Measurements from ENCODE around the gene STX2. TPM values are rescaled to one million over a fixed set of nuclear protein-coding genes. Genes with fewer than 3 reads are reported as not detected.

STX2 gene
- total RNA-seq: 10 to 100 TPM; 20.6 to 32.6 TPM

DNA sequence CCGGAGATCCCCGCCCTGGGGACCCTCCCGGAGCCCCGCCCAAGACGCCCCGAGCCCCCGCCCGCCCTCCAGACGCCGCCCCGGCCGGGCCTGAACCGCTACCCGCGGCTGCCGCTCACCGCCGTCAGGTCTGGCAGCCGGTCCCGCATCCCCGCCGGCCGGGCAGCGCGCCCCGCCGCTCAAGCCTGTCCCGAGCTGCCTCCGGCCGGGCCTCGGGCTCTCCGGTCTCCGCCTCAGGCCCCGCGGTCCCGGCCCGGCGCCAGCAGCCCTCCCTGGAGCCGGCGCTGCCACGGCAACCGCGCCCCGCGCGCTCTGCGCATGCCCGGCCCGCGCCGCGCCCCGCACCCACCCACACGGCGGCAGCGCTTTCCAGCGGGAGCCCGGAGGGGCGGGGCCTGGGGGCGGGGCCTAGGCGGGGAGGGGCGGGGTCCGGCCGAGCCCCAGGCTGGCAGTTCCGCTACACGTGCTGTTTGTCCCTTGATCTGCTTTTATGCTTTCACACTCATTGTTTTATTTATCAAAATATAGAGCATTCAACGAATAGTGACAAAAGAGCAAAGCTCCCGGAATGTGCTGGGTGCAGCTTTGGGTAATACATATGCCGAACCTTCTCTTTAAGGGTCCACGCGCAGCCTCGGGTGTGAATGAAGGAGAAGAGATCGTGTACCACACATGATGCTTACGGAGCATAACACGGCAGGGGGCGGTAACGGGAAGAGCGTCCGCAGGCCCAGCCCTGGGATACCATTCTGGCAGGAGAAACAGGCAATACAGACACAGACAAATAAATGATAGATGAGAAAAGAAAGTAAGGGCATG, at the start of gene STX2:
TSS of gene STX2 (minus strand) at position 300 of the 819 bp plus-strand sequence. CDS start at position 149, 151 bp downstream.

DNA sequence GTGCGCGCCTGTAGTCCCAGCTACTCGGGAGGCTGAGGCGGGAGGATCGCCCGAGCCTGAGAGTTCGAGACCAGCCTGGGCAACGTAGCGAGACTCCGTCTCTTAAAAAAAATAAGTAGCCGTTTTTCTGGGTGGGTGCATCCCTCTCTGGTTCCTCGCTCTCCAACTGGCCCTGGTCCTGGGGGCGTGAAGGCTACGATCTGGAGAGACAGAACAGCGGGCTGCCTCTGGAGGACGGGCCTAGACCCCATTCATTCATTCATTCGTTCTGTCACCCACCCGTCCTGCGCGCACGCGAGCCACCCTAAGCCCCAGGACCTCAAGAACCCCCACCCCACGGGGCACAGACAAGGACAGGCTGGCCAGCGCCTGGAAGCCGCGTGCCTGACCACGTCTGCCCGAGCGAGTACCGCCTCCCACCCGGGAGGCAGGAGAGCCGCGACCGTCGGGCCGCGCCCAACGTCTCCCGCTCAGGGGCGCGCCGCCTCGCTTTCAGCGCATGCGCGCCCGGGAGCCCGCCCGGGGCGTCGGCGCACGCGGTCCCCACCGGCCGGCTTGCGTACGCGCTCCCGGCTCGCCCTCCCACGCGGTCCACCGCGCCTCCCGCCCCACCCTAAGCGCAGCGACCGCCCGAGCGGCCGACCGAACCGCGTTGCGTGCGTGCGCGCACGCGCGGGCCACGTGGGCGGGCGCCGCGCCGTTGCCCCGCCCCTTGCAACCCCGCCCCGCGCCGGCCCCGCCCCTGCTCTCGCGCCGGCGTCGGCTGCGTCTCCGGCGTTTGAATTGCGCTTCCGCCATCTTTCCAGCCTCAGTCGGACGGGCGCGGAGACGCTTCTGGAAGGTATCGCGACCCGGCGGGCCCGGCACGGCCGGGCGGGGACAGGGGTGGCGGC, 32.5 kb upstream of the STX2 start, which contains the start of gene RAN:
TSS of gene RAN (plus strand) at position 781 of the 893 bp plus-strand sequence. CDS start 528 bp downstream, outside the sequence.

Small RNAs within 50 kb of the gene (small RNA-seq; reads per million reads assigned to genes)
- 0 to 0.12 reads per million in 2 donors for gene RNU6-1077P

Other genes with a start within 250 kb of the STX2 start
- not detected for gene RIMBP2, start 123.0 kb downstream of the STX2 start, total RNA-seq
- gene RAN, start 32.8 kb upstream of the STX2 start, total RNA-seq: 1,000 to 10,000 TPM in 1 of 2 donors, 100 to 1,000 TPM in 1; 464 to 1,061 TPM
- gene ADGRD1, start 114.7 kb upstream of the STX2 start, total RNA-seq: 1 to 10 TPM in 1 of 2 donors, under 1 TPM in 1; 0.67 to 1.0 TPM